Kidney epithelial cell (primary cell): Measurements from ENCODE around the gene SIRT6. TPM values are rescaled to one million over a fixed set of nuclear protein-coding genes. Genes with fewer than 3 reads are reported as not detected.
"Not testable (repeated sequence)": the region's sequence is repeated elsewhere in the genome, so short reads cannot be mapped to it uniquely, and the experiment has no call there.

ENCODE experiments used
- DNase-seq: peaks from one replicate; pipeline ENCODE4 v3.0.0-alpha.2; 2010; ENCODE audit warnings: low read depth
- H3K27me3 ChIP-seq: 2 replicates; pipeline ENCODE4 v1.6.0; 2011; ENCODE audit warnings: low read length; ENCODE audit not compliant: control insufficient read depth, insufficient read depth
- H3K36me3 ChIP-seq: 2 replicates; pipeline ENCODE4 v1.5.1; 2011; ENCODE audit warnings: low read length; ENCODE audit not compliant: control insufficient read depth, insufficient read depth
- H3K4me3 ChIP-seq: 2 replicates; pipeline ENCODE4 v1.5.1; 2011; ENCODE audit warnings: low read depth, mild to moderate bottlenecking, control low read depth, low read length
- total RNA-seq: library from RNA; depleted of rRNA; stranded (reverse); fragments of >200 nt; gene quantifications from 2 replicates; pipeline ENCODE4 v1.2.3, GENCODE V29; 2015
- TF ChIP-seq, protein P1 (sequence below): IDR thresholded peaks from 2 replicates; pipeline ENCODE4 v1.5.1; 2011; ENCODE audit warnings: mild to moderate bottlenecking, moderate library complexity, low read length, control low read depth, inconsistent platforms; ENCODE audit not compliant: insufficient read depth, poor library complexity, severe bottlenecking

Gene SIRT6
- total RNA-seq, 1 donor from 2014 or later = 59.2 TPM

DNA sequence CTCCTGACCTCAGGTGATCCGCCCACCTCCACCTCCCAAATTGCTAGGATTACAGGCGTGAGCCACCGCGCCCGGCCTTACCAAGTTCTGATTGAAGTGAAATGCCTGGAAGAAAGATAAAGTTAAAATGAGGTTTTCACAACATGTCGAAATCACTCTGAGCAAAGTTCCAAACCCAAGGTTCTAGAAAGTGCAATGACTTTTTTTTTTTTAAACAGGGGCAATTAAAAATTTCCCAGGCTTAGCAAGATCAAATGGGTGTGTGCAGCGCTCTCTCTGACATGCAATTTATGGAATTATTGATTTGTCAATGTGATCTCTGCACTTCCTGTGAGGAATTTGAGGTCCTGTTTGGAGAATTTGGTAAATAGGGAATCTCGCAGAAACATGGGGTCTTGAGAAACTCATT lies 45.7 kb downstream of the SIRT6 start:
- DNase-seq = no peak
- Histone ChIP-seq H3K4me3 (no peak overlapping the region), H3K27me3 (no peaks in the 10 kb centered on the region), H3K36me3 (no peaks in the 10 kb centered on the region)
- TF ChIP-seq, protein P1, sequence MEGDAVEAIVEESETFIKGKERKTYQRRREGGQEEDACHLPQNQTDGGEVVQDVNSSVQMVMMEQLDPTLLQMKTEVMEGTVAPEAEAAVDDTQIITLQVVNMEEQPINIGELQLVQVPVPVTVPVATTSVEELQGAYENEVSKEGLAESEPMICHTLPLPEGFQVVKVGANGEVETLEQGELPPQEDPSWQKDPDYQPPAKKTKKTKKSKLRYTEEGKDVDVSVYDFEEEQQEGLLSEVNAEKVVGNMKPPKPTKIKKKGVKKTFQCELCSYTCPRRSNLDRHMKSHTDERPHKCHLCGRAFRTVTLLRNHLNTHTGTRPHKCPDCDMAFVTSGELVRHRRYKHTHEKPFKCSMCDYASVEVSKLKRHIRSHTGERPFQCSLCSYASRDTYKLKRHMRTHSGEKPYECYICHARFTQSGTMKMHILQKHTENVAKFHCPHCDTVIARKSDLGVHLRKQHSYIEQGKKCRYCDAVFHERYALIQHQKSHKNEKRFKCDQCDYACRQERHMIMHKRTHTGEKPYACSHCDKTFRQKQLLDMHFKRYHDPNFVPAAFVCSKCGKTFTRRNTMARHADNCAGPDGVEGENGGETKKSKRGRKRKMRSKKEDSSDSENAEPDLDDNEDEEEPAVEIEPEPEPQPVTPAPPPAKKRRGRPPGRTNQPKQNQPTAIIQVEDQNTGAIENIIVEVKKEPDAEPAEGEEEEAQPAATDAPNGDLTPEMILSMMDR = no peak

DNA sequence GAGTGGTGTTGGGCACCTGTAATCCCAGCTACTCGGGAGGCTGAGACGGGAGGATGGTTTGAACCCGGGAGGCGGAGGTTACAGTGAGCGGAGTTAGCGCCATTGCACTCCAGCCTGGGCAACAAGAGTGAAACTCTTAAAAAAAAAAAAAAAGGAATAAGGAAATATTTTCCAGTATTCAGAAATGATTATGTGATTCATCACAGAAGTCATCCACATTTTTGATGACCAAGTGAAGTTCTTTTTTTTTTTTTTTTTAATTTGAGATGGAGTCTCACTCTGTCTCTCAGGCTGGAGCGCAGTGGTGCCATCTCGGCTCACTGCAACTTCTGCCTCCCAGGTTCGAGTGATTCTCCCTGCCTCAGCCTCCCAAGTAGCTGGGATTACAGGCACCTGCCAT lies 47.0 kb downstream of the SIRT6 start:
- H3K36me3 ChIP-seq, H3K4me3 ChIP-seq, DNase-seq, H3K27me3 ChIP-seq: not testable (repeated sequence)

DNA sequence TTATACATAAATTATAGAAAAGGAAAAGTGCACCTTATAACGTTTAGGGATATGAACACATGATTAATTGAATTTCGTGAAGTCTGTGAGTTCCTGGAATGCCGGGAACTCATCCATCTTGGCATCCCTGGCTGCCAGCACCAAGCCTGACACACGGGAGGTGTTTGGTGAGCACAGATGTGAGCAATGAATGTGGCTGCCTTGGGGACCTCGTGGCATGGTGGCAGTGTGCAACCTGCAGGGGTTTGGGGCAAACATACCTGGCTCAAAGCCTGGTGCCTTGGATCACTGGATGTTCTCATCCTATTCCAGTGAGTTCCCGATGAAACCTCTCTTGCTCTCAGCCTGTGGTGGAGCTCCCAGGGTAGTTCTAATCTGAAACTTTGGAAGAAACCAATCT lies 48.0 kb downstream of the SIRT6 start:
- TF ChIP-seq, protein P1 = no peak
- H3K4me3 ChIP-seq = no peak overlapping the region
- H3K36me3 ChIP-seq = no peaks in the 10 kb centered on the region
- no peaks in the 10 kb centered on the region for H3K27me3 ChIP-seq
- no peak for DNase-seq

DNA sequence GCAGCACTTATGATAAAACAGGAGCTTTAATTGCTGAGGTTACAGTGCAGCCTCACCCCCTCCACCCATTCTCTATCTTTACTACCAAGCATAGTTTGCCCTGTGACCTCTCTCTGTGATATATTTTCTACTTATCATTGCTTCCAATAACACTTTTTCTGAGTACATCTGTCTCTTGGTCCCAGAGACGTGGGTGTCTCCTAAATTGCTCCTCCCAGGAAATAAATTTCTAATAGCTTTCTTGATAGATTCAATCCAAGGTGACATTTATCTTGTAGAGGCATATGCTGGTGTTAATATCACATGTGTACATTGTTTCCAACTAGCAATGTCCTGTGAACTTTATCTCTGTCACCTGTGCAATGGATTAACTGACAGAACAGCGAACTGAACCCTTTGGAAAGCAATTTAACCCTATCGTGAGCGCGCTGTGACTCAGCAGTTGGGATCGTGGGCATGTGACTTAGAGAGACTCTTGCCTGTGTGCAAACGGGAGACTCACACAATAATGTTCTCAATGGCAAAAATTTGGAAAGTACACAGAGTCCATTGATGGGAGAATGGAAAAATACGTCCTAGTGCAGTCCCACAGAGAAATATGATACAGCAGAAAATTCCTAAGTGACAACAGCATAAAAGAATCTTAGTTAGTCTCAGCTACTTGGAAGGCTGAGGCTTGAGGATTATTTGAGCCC lies 51.5 kb downstream of the SIRT6 start:
- no peaks in the 10 kb centered on the region for H3K27me3 ChIP-seq
- peak; percentile 28 for DNase-seq
- TF ChIP-seq, protein P1 = no peak
- no peak overlapping the region for H3K4me3 ChIP-seq
- H3K36me3 ChIP-seq = no peaks in the 10 kb centered on the region

DNA sequence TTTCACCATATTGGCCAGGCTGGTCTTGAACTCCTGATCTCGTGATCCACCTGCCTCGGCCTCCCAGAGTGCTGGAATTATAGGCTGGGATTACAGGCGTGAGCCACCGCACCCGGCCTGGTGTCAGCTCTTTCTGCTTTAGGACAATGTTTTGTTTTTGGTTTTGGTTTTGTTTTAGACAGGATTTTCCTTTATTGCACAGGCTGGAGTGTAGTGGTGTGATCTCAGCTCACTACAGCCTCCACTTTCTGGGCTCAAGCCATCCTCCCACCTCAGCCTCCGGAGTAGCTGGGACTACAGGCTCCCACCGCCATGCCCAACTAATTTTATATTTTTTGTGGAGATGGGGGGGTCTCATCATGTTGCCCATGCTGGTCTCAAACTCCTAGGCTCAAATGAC lies 53.3 kb downstream of the SIRT6 start:
- DNase-seq, H3K36me3 ChIP-seq, H3K27me3 ChIP-seq, H3K4me3 ChIP-seq: not testable (repeated sequence)

DNA sequence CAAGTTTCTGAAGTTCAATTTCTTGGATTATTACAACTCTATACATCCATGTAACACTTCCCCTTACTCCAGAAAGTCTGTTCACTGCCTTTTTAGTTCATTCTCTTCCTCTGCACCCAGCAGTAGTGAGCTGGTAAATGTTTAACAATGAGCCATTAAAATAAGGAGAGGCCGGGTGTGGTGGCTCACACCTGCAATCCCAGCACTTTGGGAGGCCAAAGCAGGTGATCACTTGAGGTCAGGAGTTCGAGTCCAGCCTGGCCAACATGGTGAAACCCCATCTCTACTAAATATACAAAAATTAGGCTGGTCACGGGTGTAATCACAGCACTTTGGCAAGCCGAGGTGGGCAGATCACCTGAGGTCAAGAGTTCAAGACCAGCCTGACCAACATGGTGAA lies 55.0 kb downstream of the SIRT6 start:
- DNase-seq, H3K36me3 ChIP-seq, H3K4me3 ChIP-seq, H3K27me3 ChIP-seq: not testable (repeated sequence)

DNA sequence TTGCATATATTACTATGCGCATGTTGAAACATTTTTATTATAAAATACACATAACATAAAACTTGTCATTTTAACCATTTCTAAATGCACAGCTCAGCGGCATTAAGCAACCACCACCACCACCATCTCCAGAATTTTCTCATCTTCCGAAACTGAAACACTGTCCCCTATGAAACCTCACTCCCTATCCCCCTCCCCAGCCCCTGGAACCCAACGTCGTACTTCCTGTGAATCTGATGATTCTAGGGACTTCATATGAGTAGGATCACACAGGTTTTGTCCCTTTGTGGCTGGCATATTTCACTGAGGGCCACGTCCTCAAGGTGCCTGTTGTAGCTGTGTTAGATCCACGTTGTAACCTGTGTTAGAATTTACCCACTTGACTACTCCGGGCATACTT lies 57.7 kb downstream of the SIRT6 start:
- H3K4me3 ChIP-seq = no peak overlapping the region
- no peak for DNase-seq
- TF ChIP-seq, protein P1 = no peak
- H3K36me3 ChIP-seq = peaks cover 2% of the 10 kb centered on the region
- H3K27me3 ChIP-seq = no peaks in the 10 kb centered on the region

Other genes starting within 250 kb of the SIRT6 start
- gene NMRK2, start 249.5 kb downstream of the SIRT6 start, total RNA-seq = not detected in 2 replicates
- gene DAPK3, start 211.5 kb downstream of the SIRT6 start, total RNA-seq = 155 and 199 TPM in 2 replicates
- 3,492 and 3,925 TPM in 2 replicates for gene EEF2, start 197.1 kb downstream of the SIRT6 start, total RNA-seq
- 38.1 and 43.7 TPM in 2 replicates for gene PIAS4, start 174.8 kb downstream of the SIRT6 start, total RNA-seq
- gene ZBTB7A, start 115.7 kb downstream of the SIRT6 start, total RNA-seq = 39.9 and 43.3 TPM in 2 replicates
- gene MAP2K2, start 58.4 kb downstream of the SIRT6 start, total RNA-seq = 198 and 249 TPM in 2 replicates
- gene CREB3L3, start 28.9 kb downstream of the SIRT6 start, total RNA-seq = not detected in 2 replicates
- gene ANKRD24, start 126 bp upstream of the SIRT6 start, total RNA-seq = 0.33 and 0.34 TPM in 2 replicates
- gene EBI3, start 47.0 kb upstream of the SIRT6 start, total RNA-seq = 2.5 and 3.9 TPM in 2 replicates
- 33.0 and 37.2 TPM in 2 replicates for gene YJU2, start 64.5 kb upstream of the SIRT6 start, total RNA-seq
- not detected in 2 replicates for gene SHD, start 96.7 kb upstream of the SIRT6 start, total RNA-seq
- not detected in 2 replicates for gene TMIGD2, start 119.8 kb upstream of the SIRT6 start, total RNA-seq
- 11.3 and 13.2 TPM in 2 replicates for gene FSD1, start 122.0 kb upstream of the SIRT6 start, total RNA-seq
- gene STAP2, start 156.3 kb upstream of the SIRT6 start, total RNA-seq = 78.5 and 84.8 TPM in 2 replicates
- gene MPND, start 161.0 kb upstream of the SIRT6 start, total RNA-seq = 6.4 and 6.6 TPM in 2 replicates
- gene SH3GL1, start 218.0 kb upstream of the SIRT6 start, total RNA-seq = 60.9 and 72.0 TPM in 2 replicates
- gene CHAF1A, start 220.1 kb upstream of the SIRT6 start, total RNA-seq = 6.8 and 13.8 TPM in 2 replicates